ENCODE measurements around the gene TECR. TPM values are rescaled to one million over a fixed set of nuclear protein-coding genes. Genes with fewer than 3 reads are reported as not detected.
A peak's percentile ranks its signal among the peaks of the same experiment; 100 is the strongest.

TECR gene
- total RNA-seq, 1 experiment from 2014 or later, result 164 TPM

GRCh38 chr19:14561249-14561648 is 31.9 kb downstream of the TECR start:
- TF ChIP-seq CTCF (conservative IDR thresholded peaks at IDR 0.05), result no peak
- Mint-ChIP-seq H3K4me1 (peaks cover 33 to 48% of the 10 kb centered on the region in 2 experiments), H3K4me3 (no peak overlapping the region), H3K27me3 (ENCODE audit: low read depth) (no peaks in the 10 kb centered on the region), H3K27ac (peak overlapping the region in 2 of 3 experiments; percentile 78 to 88; a peak in 2 of 7 replicates), H3K36me3 (ENCODE audit: insufficient read depth in 1 of 3, low read depth in 3 of 3) (peaks cover 2 to 7% (median 3%) of the 10 kb centered on the region in 3 experiments; a peak in 4 of 7 replicates), H3K9me3 (no peaks in the 10 kb centered on the region)
- H2BK20ac ChIP-seq (ENCODE audit: low read depth, low read length, poor library complexity, severe bottlenecking), result no peak overlapping the region
- H3K23me2 ChIP-seq (ENCODE audit: insufficient read length, low read depth, low read length, poor library complexity, severe bottlenecking), result no peaks in the 10 kb centered on the region
- H3K23ac ChIP-seq (ENCODE audit: insufficient read length, low read depth, low read length), result no peak overlapping the region
- H3K9ac ChIP-seq (ENCODE audit: extremely low read depth, insufficient read length, low read length), result no peak overlapping the region
- H3K27me3 ChIP-seq (ENCODE audit: insufficient read depth, low read length), result no peaks in the 10 kb centered on the region
- no peak overlapping the region for H2AK5ac ChIP-seq (ENCODE audit: insufficient read length, low read length)
- no peak overlapping the region for H3K18ac ChIP-seq (ENCODE audit: insufficient read length, low read depth, low read length)
- no peak overlapping the region for H4K91ac ChIP-seq (ENCODE audit: insufficient read length, low read depth, low read length)
- H3K56ac ChIP-seq (ENCODE audit: insufficient read length, low read depth, low read length), result no peak overlapping the region
- no peak overlapping the region for H3K4me2 ChIP-seq (ENCODE audit: insufficient read depth, insufficient read length, low read length)
- H4K20me1 ChIP-seq (ENCODE audit: control insufficient read depth, insufficient read depth, insufficient read length), result no peaks in the 10 kb centered on the region
- peaks cover 9% of the 10 kb centered on the region for H3K79me1 ChIP-seq (ENCODE audit: insufficient read depth, low read depth, low read length, poor library complexity, severe bottlenecking)
- no peak overlapping the region for H2AFZ ChIP-seq (ENCODE audit: low read length)
- no peak overlapping the region for H3K27ac ChIP-seq (ENCODE audit: insufficient read length, low read depth, low read length)
- H3K14ac ChIP-seq (ENCODE audit: insufficient read depth, low read length), result no peak overlapping the region; the same call in 1 of the 2 replicates
- H4K5ac ChIP-seq (ENCODE audit: insufficient read length, low read depth, low read length), result no peak overlapping the region
- no peak overlapping the region for H2BK5ac ChIP-seq (ENCODE audit: insufficient read length, low read length)
- peaks cover 1% of the 10 kb centered on the region; the same call in 1 of the 2 replicates for H3K79me2 ChIP-seq (ENCODE audit: insufficient read depth, low read length)
- H3K4ac ChIP-seq (ENCODE audit: low read depth, low read length), result no peak overlapping the region
- DNase-seq, result no peak
- H2BK120ac ChIP-seq (ENCODE audit: low read depth, low read length, poor library complexity, severe bottlenecking), result no peak overlapping the region
- H4K8ac ChIP-seq (replicated peaks; ENCODE audit: insufficient read length, low read depth, low read length), result no peak overlapping the region
- H3K9me3 ChIP-seq (ENCODE audit: control insufficient read depth, low read depth, low read length), result no peaks in the 10 kb centered on the region
- H2BK12ac ChIP-seq (ENCODE audit: insufficient read length, low read depth, low read length), result no peak overlapping the region
- no peaks in the 10 kb centered on the region; the same call in 1 of the 2 replicates for H3K4me1 ChIP-seq (ENCODE audit: insufficient read depth, low read length)
- no peak overlapping the region for H3T11ph ChIP-seq (ENCODE audit: low read length)
- no CpG with 5 or more reads among the region's 8 CpGs for WGBS (ENCODE audit: extremely low coverage, insufficient read length, low lambda C conversion rate)
- no peak overlapping the region for H2BK15ac ChIP-seq (ENCODE audit: low read depth, low read length)

Measured in H9 (cell line).